PC-9 (cell line): Measurements from ENCODE around the gene LMBRD2.

Experiments
- CTCF ChIP-seq: fragments of 200-600 bp; sonication (generic); conservative IDR thresholded peaks from 2 replicates; pipeline ENCODE4 v1.6.1; 2017; ENCODE audit warnings: mixed run types, antibody characterized with exemption, mild to moderate bottlenecking, moderate library complexity
- EZH2 ChIP-seq: fragments of 200-600 bp; sonication (generic); IDR thresholded peaks from 2 replicates; pipeline ENCODE4 v1.8.0; 2017; ENCODE audit warnings: antibody characterized with exemption, low read depth

GRCh38 chr5:36128795-36129194, 22.9 kb downstream of the LMBRD2 start:
- TF ChIP-seq CTCF, result no peak
- no peak for TF ChIP-seq EZH2
